ENCODE results near the gene IQCK.

- TF ChIP-seq, protein P1, sequence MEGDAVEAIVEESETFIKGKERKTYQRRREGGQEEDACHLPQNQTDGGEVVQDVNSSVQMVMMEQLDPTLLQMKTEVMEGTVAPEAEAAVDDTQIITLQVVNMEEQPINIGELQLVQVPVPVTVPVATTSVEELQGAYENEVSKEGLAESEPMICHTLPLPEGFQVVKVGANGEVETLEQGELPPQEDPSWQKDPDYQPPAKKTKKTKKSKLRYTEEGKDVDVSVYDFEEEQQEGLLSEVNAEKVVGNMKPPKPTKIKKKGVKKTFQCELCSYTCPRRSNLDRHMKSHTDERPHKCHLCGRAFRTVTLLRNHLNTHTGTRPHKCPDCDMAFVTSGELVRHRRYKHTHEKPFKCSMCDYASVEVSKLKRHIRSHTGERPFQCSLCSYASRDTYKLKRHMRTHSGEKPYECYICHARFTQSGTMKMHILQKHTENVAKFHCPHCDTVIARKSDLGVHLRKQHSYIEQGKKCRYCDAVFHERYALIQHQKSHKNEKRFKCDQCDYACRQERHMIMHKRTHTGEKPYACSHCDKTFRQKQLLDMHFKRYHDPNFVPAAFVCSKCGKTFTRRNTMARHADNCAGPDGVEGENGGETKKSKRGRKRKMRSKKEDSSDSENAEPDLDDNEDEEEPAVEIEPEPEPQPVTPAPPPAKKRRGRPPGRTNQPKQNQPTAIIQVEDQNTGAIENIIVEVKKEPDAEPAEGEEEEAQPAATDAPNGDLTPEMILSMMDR (IDR thresholded peaks at IDR 0.05), result no peak
- TF ChIP-seq POLR2A (IDR thresholded peaks at IDR 0.05), result no peak
Measured at GRCh38 chr16:19707569-19708295, 10.3 kb upstream of the IQCK start.
